ENCODE measurements around the gene RRBP1. TPM values are rescaled to one million over a fixed set of nuclear protein-coding genes. Genes with fewer than 3 reads are reported as not detected.

RRBP1 gene
- total RNA-seq, 1 donor from 2014 or later = 102 TPM

GRCh38 chr20:17683218-17684076 lies 1.4 kb upstream of the RRBP1 start:
- no peak for DNase-seq (ENCODE audit: low read depth, low spot score)

GRCh38 chr20:17682889-17683198 lies 802 bp upstream of the RRBP1 start:
- no peak for DNase-seq (ENCODE audit: low read depth, low spot score)

GRCh38 chr20:17681726-17682102 lies 328 bp downstream of the RRBP1 start:
- DNase-seq (ENCODE audit: low read depth, low spot score) = no peak

- peak; percentile 26 for DNase-seq (ENCODE audit: low read depth, low spot score)
Measured at GRCh38 chr20:17680836-17681725, 961 bp downstream of the RRBP1 start.

- no peak for DNase-seq (ENCODE audit: low read depth, low spot score)
Measured at GRCh38 chr20:17679941-17680835, 1.9 kb downstream of the RRBP1 start.

GRCh38 chr20:17678886-17679285 lies 3.2 kb downstream of the RRBP1 start:
- DNase-seq (ENCODE audit: low read depth, low spot score) = no peak

- DNase-seq (ENCODE audit: low read depth, low spot score) = no peak
Measured at GRCh38 chr20:17678295-17678694, 3.7 kb downstream of the RRBP1 start.

DNA sequence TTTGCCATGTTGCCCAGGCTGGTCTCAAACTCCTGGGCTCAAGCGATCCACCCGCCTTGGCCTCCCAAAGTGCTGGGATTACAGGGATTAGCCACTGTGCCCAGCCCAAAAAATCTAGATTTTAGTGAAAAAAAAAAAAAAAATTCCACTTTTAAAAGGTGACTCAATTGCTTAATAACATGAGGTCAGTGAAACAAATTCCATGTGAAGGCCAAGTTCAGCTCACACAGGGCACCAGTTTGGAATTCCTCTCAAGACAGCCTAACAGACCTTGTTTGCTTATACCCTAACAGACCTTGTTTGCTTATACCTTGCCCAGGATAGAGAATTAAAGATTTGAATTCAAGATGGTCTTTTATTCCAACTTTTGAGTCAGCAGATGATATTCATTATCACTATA lies 5.1 kb downstream of the RRBP1 start:
- DNase-seq (ENCODE audit: low read depth, low spot score) = no peak

- DNase-seq (ENCODE audit: low read depth, low spot score) = no peak
Measured at GRCh38 chr20:17676378-17676759, 5.7 kb downstream of the RRBP1 start.

- no peak for DNase-seq (ENCODE audit: low read depth, low spot score)
Measured at GRCh38 chr20:17675519-17676377, 6.3 kb downstream of the RRBP1 start.

- no peak for DNase-seq (ENCODE audit: low read depth, low spot score)
Measured at GRCh38 chr20:17674722-17675518, 7.1 kb downstream of the RRBP1 start.

GRCh38 chr20:17673084-17673483 lies 9.0 kb downstream of the RRBP1 start:
- DNase-seq (ENCODE audit: low read depth, low spot score) = no peak

- no peak for DNase-seq (ENCODE audit: low read depth, low spot score)
Measured at GRCh38 chr20:17671565-17671964, 10.5 kb downstream of the RRBP1 start.

DNA sequence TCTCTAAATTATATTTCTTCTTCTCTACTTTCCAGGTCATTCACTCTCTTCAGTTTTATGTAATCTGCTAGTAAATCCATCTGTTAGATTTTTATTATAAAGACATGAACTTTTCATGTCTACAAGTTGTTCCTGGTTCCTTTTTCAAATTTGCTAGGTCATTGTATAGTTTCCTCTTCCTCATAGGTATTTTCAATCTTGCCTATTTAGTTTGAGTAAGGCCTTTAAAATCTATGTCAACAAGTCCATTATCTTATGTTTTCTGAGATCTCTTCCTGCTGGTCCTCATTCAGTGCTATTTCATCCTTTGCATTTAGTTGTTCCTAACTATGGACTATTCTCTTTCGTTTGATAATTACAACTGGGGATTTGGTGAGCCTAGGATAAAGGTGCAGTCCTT lies 11.0 kb downstream of the RRBP1 start:
- no peak for DNase-seq (ENCODE audit: low read depth, low spot score)

DNA sequence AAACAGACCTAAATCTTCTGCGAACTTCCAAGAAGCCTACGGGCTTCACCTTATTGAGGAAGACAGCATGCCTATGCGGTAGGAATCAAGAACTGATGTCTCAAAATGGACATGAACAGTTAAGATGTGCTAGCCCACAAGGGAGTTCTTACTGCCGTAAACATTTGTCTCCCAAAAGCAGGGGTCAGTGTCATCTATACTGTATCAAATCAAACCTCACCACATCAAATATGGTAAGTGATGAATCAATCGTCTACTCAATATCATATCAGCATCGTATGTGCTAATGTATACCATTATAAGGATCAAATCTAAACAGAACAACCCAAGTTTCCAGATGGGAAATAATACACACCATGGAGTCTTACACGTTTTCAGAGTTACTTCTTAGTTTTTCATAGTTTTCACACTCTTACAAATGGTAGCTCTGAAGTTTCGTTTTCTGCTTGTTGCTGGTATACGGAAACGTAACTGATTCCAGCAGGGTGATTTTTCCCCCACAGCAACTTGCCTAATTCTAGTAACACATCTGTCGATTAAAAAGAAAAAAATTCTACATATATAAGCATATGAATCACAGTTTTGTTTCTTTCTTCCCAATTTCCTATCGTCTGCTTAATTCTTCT lies 12.6 kb downstream of the RRBP1 start:
- no peak for DNase-seq (ENCODE audit: low read depth, low spot score)

DNA sequence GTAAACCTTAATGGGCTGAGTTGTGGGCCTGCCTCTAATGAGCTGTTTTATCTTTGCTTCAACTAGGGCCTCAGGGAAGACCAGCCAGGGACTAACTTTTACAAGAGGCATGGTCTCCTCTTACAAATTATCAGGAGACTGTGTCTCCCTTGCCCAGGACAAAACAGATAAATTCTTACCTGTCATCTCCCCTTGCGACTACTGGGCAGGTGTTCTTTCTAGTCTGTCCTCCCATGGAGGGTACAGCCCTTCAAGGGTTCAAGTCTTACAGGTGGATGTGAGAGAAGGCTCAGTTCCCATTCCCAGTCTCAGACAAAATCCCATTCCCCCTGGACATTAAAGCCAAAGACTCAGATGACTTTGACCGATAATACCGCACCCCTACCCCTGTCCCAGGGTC lies 13.6 kb downstream of the RRBP1 start:
- no peak for DNase-seq (ENCODE audit: low read depth, low spot score)

- DNase-seq (ENCODE audit: low read depth, low spot score) = no peak
Measured at GRCh38 chr20:17667445-17667844, 14.6 kb downstream of the RRBP1 start.

GRCh38 chr20:17666481-17666880 lies 15.6 kb downstream of the RRBP1 start:
- DNase-seq (ENCODE audit: low read depth, low spot score) = no peak

DNA sequence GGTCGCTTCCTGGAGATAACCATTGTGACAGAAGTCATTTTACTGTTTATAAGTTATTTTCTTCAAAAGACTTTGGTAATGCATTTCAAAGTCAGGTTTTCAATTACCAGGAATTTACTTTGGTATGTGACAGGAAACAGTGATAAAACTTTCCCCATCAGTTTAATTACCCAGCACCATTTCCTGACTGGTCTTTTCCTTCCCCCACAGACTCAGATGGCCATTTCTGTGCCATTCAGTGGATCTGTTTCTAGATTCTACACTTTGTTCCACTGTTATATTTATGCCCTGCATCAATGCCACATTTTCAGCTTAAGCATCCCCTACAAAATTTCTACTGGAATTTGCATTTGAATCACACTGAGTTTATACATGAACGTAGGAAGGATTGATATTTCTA lies 16.3 kb downstream of the RRBP1 start:
- DNase-seq (ENCODE audit: low read depth, low spot score) = no peak
